SK-N-SH (cell line): ENCODE measurements around the gene PSMD1.

Experiments used
- EP300 ChIP-seq, 2 experiments: IDR thresholded peaks; 2 replicates each; pipeline versions ENCODE4 v1.4.0 to v1.6.1; 2012; ENCODE audit warnings: borderline replicate concordance in 1 of 2, low read depth in 1 of 2, low read length in 1 of 2
- POLR2AphosphoS5 ChIP-seq: IDR thresholded peaks from 2 replicates; pipeline ENCODE4 v1.6.1; 2012; ENCODE audit warnings: low read depth, low read length
- RAD21 ChIP-seq: IDR thresholded peaks from 2 replicates; pipeline ENCODE4 v1.6.1; 2012; ENCODE audit warnings: mild to moderate bottlenecking, low read length
- RFX5 ChIP-seq: IDR thresholded peaks from 2 replicates; pipeline ENCODE4 v1.6.1; 2012; ENCODE audit warnings: mild to moderate bottlenecking, improper control_type of control experiment, low read length
- TEAD4 ChIP-seq: IDR thresholded peaks from 2 replicates; pipeline ENCODE4 v1.4.0; 2012; ENCODE audit warnings: mild to moderate bottlenecking, borderline replicate concordance; ENCODE audit not compliant: insufficient read depth
- YY1 ChIP-seq: IDR thresholded peaks from 2 replicates; pipeline ENCODE4 v1.4.0; 2012; ENCODE audit warnings: low read depth, mild to moderate bottlenecking
- TF ChIP-seq, protein P1 (sequence below): fragments of 150-350 bp; IDR thresholded peaks from 2 replicates; pipeline ENCODE4 v1.6.1; 2017; ENCODE audit warnings: antibody characterized with exemption, low read length, low read depth, borderline replicate concordance
- TF ChIP-seq, protein P2 (sequence below): fragments of 200-600 bp; sonication (generic); IDR thresholded peaks from 2 replicates; pipeline ENCODE4 v1.6.1; 2017; ENCODE audit warnings: antibody characterized with exemption, mild to moderate bottlenecking, moderate library complexity
- TF ChIP-seq, protein P3 (sequence below): IDR thresholded peaks from 2 replicates; pipeline ENCODE4 v1.6.1; 2012; ENCODE audit warnings: mild to moderate bottlenecking, low read depth, low read length, moderate library complexity

DNA sequence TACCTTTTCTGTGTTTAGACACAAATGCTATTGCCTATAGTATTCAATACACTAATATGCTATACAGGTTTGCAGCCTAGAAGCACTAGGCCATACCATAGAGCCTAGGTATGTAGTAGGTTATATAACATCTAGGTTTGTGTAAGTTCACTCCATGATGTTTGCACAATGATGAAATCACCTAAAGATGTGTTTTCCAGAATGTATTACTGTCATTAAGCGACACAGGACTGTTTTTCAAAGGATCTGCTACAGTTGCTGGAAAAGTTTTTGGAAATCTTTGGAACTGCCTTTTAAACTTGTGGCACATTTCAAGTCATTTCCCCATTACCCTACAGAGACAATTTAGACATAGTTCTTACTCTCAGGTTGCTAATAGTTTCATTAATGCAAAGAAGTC lies 9.3 kb downstream of the PSMD1 start:
- TF ChIP-seq YY1 (no peak), POLR2AphosphoS5 (no peak), RFX5 (no peak), RAD21 (no peak), TEAD4 (no peak), EP300 (IDR thresholded peaks at IDR 0.05; ENCODE audit: borderline replicate concordance in 1 of 2, low read depth in 1 of 2, low read length in 1 of 2) (no peak)
- TF ChIP-seq, protein P1, sequence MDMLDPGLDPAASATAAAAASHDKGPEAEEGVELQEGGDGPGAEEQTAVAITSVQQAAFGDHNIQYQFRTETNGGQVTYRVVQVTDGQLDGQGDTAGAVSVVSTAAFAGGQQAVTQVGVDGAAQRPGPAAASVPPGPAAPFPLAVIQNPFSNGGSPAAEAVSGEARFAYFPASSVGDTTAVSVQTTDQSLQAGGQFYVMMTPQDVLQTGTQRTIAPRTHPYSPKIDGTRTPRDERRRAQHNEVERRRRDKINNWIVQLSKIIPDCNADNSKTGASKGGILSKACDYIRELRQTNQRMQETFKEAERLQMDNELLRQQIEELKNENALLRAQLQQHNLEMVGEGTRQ = no peak
- TF ChIP-seq, protein P2, sequence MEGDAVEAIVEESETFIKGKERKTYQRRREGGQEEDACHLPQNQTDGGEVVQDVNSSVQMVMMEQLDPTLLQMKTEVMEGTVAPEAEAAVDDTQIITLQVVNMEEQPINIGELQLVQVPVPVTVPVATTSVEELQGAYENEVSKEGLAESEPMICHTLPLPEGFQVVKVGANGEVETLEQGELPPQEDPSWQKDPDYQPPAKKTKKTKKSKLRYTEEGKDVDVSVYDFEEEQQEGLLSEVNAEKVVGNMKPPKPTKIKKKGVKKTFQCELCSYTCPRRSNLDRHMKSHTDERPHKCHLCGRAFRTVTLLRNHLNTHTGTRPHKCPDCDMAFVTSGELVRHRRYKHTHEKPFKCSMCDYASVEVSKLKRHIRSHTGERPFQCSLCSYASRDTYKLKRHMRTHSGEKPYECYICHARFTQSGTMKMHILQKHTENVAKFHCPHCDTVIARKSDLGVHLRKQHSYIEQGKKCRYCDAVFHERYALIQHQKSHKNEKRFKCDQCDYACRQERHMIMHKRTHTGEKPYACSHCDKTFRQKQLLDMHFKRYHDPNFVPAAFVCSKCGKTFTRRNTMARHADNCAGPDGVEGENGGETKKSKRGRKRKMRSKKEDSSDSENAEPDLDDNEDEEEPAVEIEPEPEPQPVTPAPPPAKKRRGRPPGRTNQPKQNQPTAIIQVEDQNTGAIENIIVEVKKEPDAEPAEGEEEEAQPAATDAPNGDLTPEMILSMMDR = no peak
- TF ChIP-seq, protein P3, sequence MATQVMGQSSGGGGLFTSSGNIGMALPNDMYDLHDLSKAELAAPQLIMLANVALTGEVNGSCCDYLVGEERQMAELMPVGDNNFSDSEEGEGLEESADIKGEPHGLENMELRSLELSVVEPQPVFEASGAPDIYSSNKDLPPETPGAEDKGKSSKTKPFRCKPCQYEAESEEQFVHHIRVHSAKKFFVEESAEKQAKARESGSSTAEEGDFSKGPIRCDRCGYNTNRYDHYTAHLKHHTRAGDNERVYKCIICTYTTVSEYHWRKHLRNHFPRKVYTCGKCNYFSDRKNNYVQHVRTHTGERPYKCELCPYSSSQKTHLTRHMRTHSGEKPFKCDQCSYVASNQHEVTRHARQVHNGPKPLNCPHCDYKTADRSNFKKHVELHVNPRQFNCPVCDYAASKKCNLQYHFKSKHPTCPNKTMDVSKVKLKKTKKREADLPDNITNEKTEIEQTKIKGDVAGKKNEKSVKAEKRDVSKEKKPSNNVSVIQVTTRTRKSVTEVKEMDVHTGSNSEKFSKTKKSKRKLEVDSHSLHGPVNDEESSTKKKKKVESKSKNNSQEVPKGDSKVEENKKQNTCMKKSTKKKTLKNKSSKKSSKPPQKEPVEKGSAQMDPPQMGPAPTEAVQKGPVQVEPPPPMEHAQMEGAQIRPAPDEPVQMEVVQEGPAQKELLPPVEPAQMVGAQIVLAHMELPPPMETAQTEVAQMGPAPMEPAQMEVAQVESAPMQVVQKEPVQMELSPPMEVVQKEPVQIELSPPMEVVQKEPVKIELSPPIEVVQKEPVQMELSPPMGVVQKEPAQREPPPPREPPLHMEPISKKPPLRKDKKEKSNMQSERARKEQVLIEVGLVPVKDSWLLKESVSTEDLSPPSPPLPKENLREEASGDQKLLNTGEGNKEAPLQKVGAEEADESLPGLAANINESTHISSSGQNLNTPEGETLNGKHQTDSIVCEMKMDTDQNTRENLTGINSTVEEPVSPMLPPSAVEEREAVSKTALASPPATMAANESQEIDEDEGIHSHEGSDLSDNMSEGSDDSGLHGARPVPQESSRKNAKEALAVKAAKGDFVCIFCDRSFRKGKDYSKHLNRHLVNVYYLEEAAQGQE = no peak
